H1 (cell line): Measurements from ENCODE around the gene PSME2. TPM values are rescaled to one million over a fixed set of nuclear protein-coding genes. Genes with fewer than 3 reads are reported as not detected.

ENCODE experiments used
- CTCF ChIA-PET: fragments of 300-600 bp; sonication (Branson Sonifier 250); formaldehyde crosslinking; loops from one replicate; lab custom pipeline; 2021; ENCODE audit not compliant: partially characterized antibody; lab: Charles Lee
- POLR2A ChIA-PET: fragments of 300-600 bp; sonication (Branson Sonifier 250); formaldehyde crosslinking; loops from one replicate; lab custom pipeline; 2021; ENCODE audit warnings: inconsistent platforms; ENCODE audit not compliant: partially characterized antibody; lab: Charles Lee
- DNase-seq, 2 experiments: peaks; one replicate each; pipeline versions ENCODE4 v3.0.0 to v3.0.0-alpha.2; 2010 to 2022; ENCODE audit warnings: low spot score in 2 of 2, low read depth in 1 of 2, mixed read lengths in 1 of 2
- FAIRE-seq: peaks from 2 replicates; lab custom pipeline; 2011; peaks lifted over from hg19 to GRCh38; lab: Jason Lieb, UNC
- H2AFZ ChIP-seq: 2 replicates; pipeline ENCODE4 v1.8.1; 2012; ENCODE audit warnings: low read length, inconsistent platforms
- H2AK5ac ChIP-seq: 2 replicates; pipeline ENCODE4 v1.6.1; 2013; ENCODE audit warnings: low read depth, low read length
- H2BK120ac ChIP-seq: replicated peaks from 2 replicates; pipeline ENCODE3; 2013; ENCODE audit warnings: low read depth, low read length, inconsistent platforms
- H2BK12ac ChIP-seq: 2 replicates; pipeline ENCODE4 v1.6.1; 2013; ENCODE audit warnings: low read depth, low read length
- H2BK15ac ChIP-seq: 2 replicates; pipeline ENCODE4 v1.6.1; 2013; ENCODE audit warnings: low read length
- H2BK20ac ChIP-seq: 2 replicates; pipeline ENCODE4 v1.6.1; 2013; ENCODE audit warnings: low read length
- H2BK5ac ChIP-seq: 2 replicates; pipeline ENCODE4 v1.6.1; 2013; ENCODE audit warnings: low read depth, low read length
- H3K14ac ChIP-seq: 2 replicates; pipeline ENCODE4 v1.6.1; 2013; ENCODE audit warnings: inconsistent platforms; ENCODE audit not compliant: insufficient read length
- H3K18ac ChIP-seq: 2 replicates; pipeline ENCODE4 v1.6.1; 2013; ENCODE audit warnings: low read length; ENCODE audit errors: extremely low read depth
- H3K23ac ChIP-seq: 2 replicates; pipeline ENCODE4 v1.6.1; 2013; ENCODE audit warnings: inconsistent platforms; ENCODE audit not compliant: insufficient read length
- H3K23me2 ChIP-seq: 2 replicates; pipeline ENCODE4 v1.6.1; 2013; ENCODE audit warnings: low read depth, low read length
- H3K27ac ChIP-seq: 2 replicates; pipeline ENCODE4 v1.6.1; 2011; ENCODE audit warnings: low read depth, low read length, inconsistent platforms
- H3K27me3 ChIP-seq, 4 experiments: replicated peaks in 1 of 4; 1 replicate in 1 of 4; 2 replicates in 3 of 4; pipeline versions ENCODE4 v1.6.1 to v1.8.1; 2011 to 2013; ENCODE audit warnings: low read length in 3 of 4, mild to moderate bottlenecking in 3 of 4, inconsistent platforms in 2 of 4, mixed read lengths in 2 of 4, moderate library complexity in 1 of 4; ENCODE audit not compliant: control insufficient read depth in 3 of 4, insufficient read depth in 3 of 4; ENCODE audit errors: extremely low read depth in 1 of 4
- H3K36me3 ChIP-seq, 4 experiments: 2 replicates each; pipeline versions ENCODE4 v1.6.1 to v1.8.1; 2011 to 2013; ENCODE audit warnings: mild to moderate bottlenecking in 4 of 4, low read length in 3 of 4, moderate library complexity in 2 of 4, control low read depth in 1 of 4, inconsistent platforms in 1 of 4; ENCODE audit not compliant: insufficient read depth in 4 of 4, control insufficient read depth in 2 of 4
- H3K4ac ChIP-seq: replicated peaks from 2 replicates; pipeline ENCODE3; 2013; ENCODE audit warnings: low read length, low read depth, mixed read lengths, inconsistent platforms; ENCODE audit not compliant: insufficient read length
- H3K4me1 ChIP-seq, 4 experiments: replicated peaks in 1 of 4; 1 replicate in 1 of 4; 2 replicates in 3 of 4; pipeline versions ENCODE4 v1.6.1 to v1.8.1; 2011 to 2013; ENCODE audit warnings: low read length in 3 of 4, inconsistent platforms in 2 of 4, mixed read lengths in 1 of 4; ENCODE audit not compliant: insufficient read depth in 4 of 4, control insufficient read depth in 3 of 4
- H3K4me2 ChIP-seq, 2 experiments: 2 replicates each; pipeline versions ENCODE4 v1.6.1 to v1.8.1; 2011 to 2013; ENCODE audit warnings: low read depth in 2 of 2, low read length in 2 of 2, control low read depth in 1 of 2, inconsistent platforms in 1 of 2, mild to moderate bottlenecking in 1 of 2; ENCODE audit not compliant: insufficient read depth in 1 of 2
- H3K4me3 ChIP-seq, 4 experiments: fragments of 200-600, 300-600 bp in 1 of 4; sonication (generic), shearing (Covaris generic), sonication (Bioruptor Twin) in 1 of 4; 2 replicates each; pipeline versions ENCODE4 v1.5.1 to v1.8.1; 2011 to 2016; ENCODE audit warnings: low read length in 4 of 4, low read depth in 3 of 4, control low read depth in 2 of 4, inconsistent platforms in 2 of 4, mild to moderate bottlenecking in 2 of 4, mixed read lengths in 1 of 4, moderate library complexity in 1 of 4; ENCODE audit not compliant: insufficient read depth in 2 of 4; ENCODE audit errors: extremely low read depth in 1 of 4
- H3K56ac ChIP-seq: replicated peaks from 2 replicates; pipeline ENCODE3; 2013; ENCODE audit warnings: low read depth, mild to moderate bottlenecking, mixed read lengths, low read length, inconsistent platforms; ENCODE audit not compliant: insufficient read length
- H3K79me1 ChIP-seq: 2 replicates; pipeline ENCODE4 v1.6.1; 2013; ENCODE audit warnings: low read depth, low read length, control low read depth
- H3K79me2 ChIP-seq, 2 experiments: 2 replicates each; pipeline versions ENCODE4 v1.6.1 to v1.8.1; 2012 to 2013; ENCODE audit warnings: low read length in 2 of 2, mild to moderate bottlenecking in 2 of 2, inconsistent platforms in 1 of 2; ENCODE audit not compliant: insufficient read depth in 2 of 2, control insufficient read depth in 1 of 2
- H3K9ac ChIP-seq, 4 experiments: replicated peaks in 1 of 4; 1 replicate in 1 of 4; 2 replicates in 3 of 4; pipeline versions ENCODE4 v1.6.1 to v1.8.1; 2011 to 2013; ENCODE audit warnings: low read depth in 3 of 4, low read length in 3 of 4, control low read depth in 2 of 4, mild to moderate bottlenecking in 2 of 4, moderate library complexity in 2 of 4, inconsistent platforms in 1 of 4; ENCODE audit errors: extremely low read depth in 1 of 4
- H3K9me3 ChIP-seq, 2 experiments: 2 replicates each; pipeline versions ENCODE4 v1.6.1 to v1.8.1; 2012 to 2013; ENCODE audit warnings: mild to moderate bottlenecking in 2 of 2, moderate library complexity in 2 of 2, control low read depth in 1 of 2, inconsistent platforms in 1 of 2, low read depth in 1 of 2, low read length in 1 of 2, mixed read lengths in 1 of 2; ENCODE audit not compliant: insufficient read depth in 2 of 2
- H4K20me1 ChIP-seq, 2 experiments: replicated peaks in 1 of 2; 2 replicates each; pipeline versions ENCODE3 to v1.8.1; 2011 to 2013; ENCODE audit warnings: inconsistent platforms in 2 of 2, low read length in 2 of 2, mild to moderate bottlenecking in 1 of 2; ENCODE audit not compliant: insufficient read depth in 2 of 2, control insufficient read depth in 1 of 2
- H4K5ac ChIP-seq: 2 replicates; pipeline ENCODE4 v1.6.1; 2013; ENCODE audit warnings: low read length, low read depth, mixed read lengths, inconsistent platforms; ENCODE audit not compliant: insufficient read length
- H4K8ac ChIP-seq: 2 replicates; pipeline ENCODE4 v1.8.0; 2013; ENCODE audit warnings: mild to moderate bottlenecking, moderate library complexity, low read length, inconsistent platforms; ENCODE audit not compliant: insufficient read depth; ENCODE audit errors: extremely low read depth
- H4K91ac ChIP-seq: replicated peaks from 2 replicates; pipeline ENCODE3; 2013; ENCODE audit warnings: low read length, mixed read lengths, inconsistent platforms; ENCODE audit not compliant: insufficient read length
- KDM5A ChIP-seq: fragments of 200-600 bp; IDR thresholded peaks from 2 replicates; pipeline ENCODE4 v1.7.1; 2012; ENCODE audit warnings: mild to moderate bottlenecking, low read length, inconsistent platforms, mixed read lengths
- SRF ChIP-seq: IDR thresholded peaks from 2 replicates; pipeline ENCODE4 v1.6.1; 2011; ENCODE audit warnings: mild to moderate bottlenecking, low read depth, low read length, moderate library complexity
- WGBS, 2 experiments: shearing (Covaris generic) in 1 of 2; methylation state at CpG; one replicate each; pipeline versions ENCODE4 v1.1.6 to v1.1.7; 2013 to 2015; ENCODE audit warnings: low lambda C conversion rate in 2 of 2, mixed read lengths in 2 of 2, inconsistent platforms in 1 of 2, low coverage in 1 of 2, missing lambda C conversion rate in 1 of 2; ENCODE audit not compliant: insufficient replicate concordance in 2 of 2, insufficient coverage in 1 of 2, insufficient read length in 1 of 2; ENCODE audit errors: extremely low coverage in 1 of 2, missing lambda C conversion rate in 1 of 2; 5-methylcytosine and 5-hydroxymethylcytosine counted together
- polyA plus RNA-seq, 7 experiments: library from polyadenylated mRNA; depleted of rRNA in 3 of 7; stranded (reverse) in 5 of 7; unstranded in 2 of 7; fragments of >200 nt in 5 of 7; fragments of 200-250 nt in 2 of 7; gene quantifications; 1 replicate in 5 of 7; 2 replicates in 1 of 7; 4 replicates in 1 of 7; pipeline versions ENCODE4 v1.2.1 to v1.2.3, GENCODE V29; 2011 to 2013; ENCODE audit warnings: missing spikeins in 2 of 7, mixed read lengths in 2 of 7
- total RNA-seq: library from RNA; stranded (reverse); fragmentation: NEBNext Ultra II Directional; extraction: Animal tissue kit (Norgen Biotek cat#: 25700); gene quantifications from 2 replicates; pipeline ENCODE4 v1.2.1, GENCODE V29; 2021

PSME2 gene
- total and polyA plus RNA-seq, 2 of the 8 experiments (the other 6 are each of a cell fraction or from before 2014, with no cell fraction given): 71.8 to 111 TPM

GRCh38 chr14:24122416-24122815 is 24.0 kb downstream of the PSME2 start:
- no peak for FAIRE-seq
- POLR2A ChIA-PET: interaction anchor here (0.8 to 11.1 kb wide), 8 partner anchors 6 to 84 kb away, joined by 3 to 96 read pairs (median 6); partner anchors contain the start of genes DCAF11, FITM1 and NRL
- Histone ChIP-seq H2BK5ac (no peak overlapping the region), H3K9me3 (no peaks in the 10 kb centered on the region), H3K4me2 (no peak overlapping the region), H3K79me1 (no peaks in the 10 kb centered on the region), H3K14ac (no peak overlapping the region), H2BK120ac (no peak overlapping the region), H3K79me2 (no peaks in the 10 kb centered on the region), H4K5ac (no peak overlapping the region), H3K23ac (no peak overlapping the region), H3K18ac (no peak overlapping the region), H3K27me3 (no peaks in the 10 kb centered on the region), H3K27ac (no peak overlapping the region), H2BK15ac (no peak overlapping the region), H4K91ac (no peak overlapping the region), H3K4me1 (no peaks in the 10 kb centered on the region), H2AFZ (no peak overlapping the region), H2AK5ac (no peak overlapping the region), H3K9ac (no peak overlapping the region), H2BK20ac (no peak overlapping the region), H3K36me3 (peaks cover 14 to 39% (median 32%) of the 10 kb centered on the region in 4 experiments), H4K8ac (no peak overlapping the region), H3K4ac (no peak overlapping the region), H2BK12ac (no peak overlapping the region), H3K23me2 (no peaks in the 10 kb centered on the region), H3K56ac (no peak overlapping the region), H4K20me1 (peaks cover 0 to 3% of the 10 kb centered on the region in 2 experiments), H3K4me3 (no peak overlapping the region)
- 94% methylated on average over 3 of the region's 4 CpGs; no CpG with 5 or more reads in 1 of the 2 experiments for WGBS, 2 experiments
- CTCF ChIA-PET: interaction anchor here (0.8 to 1.6 kb wide), 2 partner anchors 15 to 32 kb away, joined by 3 to 4 read pairs; no protein-coding TSS in a partner anchor
- no peak for TF ChIP-seq SRF
- no peak for TF ChIP-seq KDM5A
- no peak for DNase-seq
